ENCODE data around the gene BICD2.

DNA sequence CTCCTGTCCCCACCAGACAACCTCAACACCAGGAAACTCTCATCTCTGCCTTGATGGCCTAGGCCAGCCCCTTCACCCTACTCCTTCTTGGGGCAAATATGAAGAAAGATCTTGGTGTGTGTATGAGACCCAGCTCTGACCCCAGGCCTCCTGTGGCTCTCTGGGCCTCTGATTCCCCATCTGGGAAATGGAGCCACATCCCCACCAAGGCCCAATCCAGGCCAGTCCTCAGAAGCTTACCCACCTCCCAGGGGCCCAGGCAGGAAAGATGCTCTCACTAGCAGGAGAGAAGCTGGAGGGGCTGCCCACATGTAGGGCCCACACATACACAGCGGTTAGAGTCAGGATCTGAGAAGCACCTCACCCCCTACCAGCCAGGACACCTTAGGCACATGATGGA, 38.9 kb downstream of the BICD2 start:
- TF ChIP-seq CTCF (IDR thresholded peaks at IDR 0.05): no peak
- TF ChIP-seq POLR2A (IDR thresholded peaks at IDR 0.05): no peak
- TF ChIP-seq POLR2AphosphoS5 (IDR thresholded peaks at IDR 0.05): no peak

All from suprapubic skin (tissue), 4 donors.